CD14-positive monocyte (primary cell): ENCODE results near the gene DHX58. TPM values are rescaled to one million over a fixed set of nuclear protein-coding genes. Genes with fewer than 3 reads are reported as not detected.

ENCODE experiments used
- DNase-seq, 3 donors: peaks; one replicate each; pipeline ENCODE4 v3.0.0-alpha.2; 2011 to 2022
- H2AFZ ChIP-seq: 2 replicates; pipeline ENCODE4 v1.6.0; 2012; ENCODE audit warnings: mild to moderate bottlenecking, low read depth, low read length, inconsistent platforms; ENCODE audit not compliant: insufficient read depth, poor library complexity, severe bottlenecking
- H3K27ac ChIP-seq, 2 donors: 1 replicate in 1 of 2; 2 replicates in 1 of 2; pipeline ENCODE4 v1.5.1; 2012 to 2013; ENCODE audit warnings: low read length in 2 of 2, control low read depth in 1 of 2, inconsistent platforms in 1 of 2, low read depth in 1 of 2, mild to moderate bottlenecking in 1 of 2
- H3K27me3 ChIP-seq, 2 donors: one replicate each; pipeline versions ENCODE4 v1.6.0 to v1.6.1; 2011 to 2013; ENCODE audit warnings: low read length in 2 of 2; ENCODE audit not compliant: control insufficient read depth in 2 of 2, insufficient read depth in 2 of 2
- H3K36me3 ChIP-seq, 2 donors: replicated peaks in 1 of 2; 1 replicate in 1 of 2; 2 replicates in 1 of 2; pipeline versions ENCODE4 v1.5.1 to v1.6.1; 2012 to 2013; ENCODE audit warnings: low read length in 2 of 2, control low read depth in 1 of 2, inconsistent platforms in 1 of 2, mild to moderate bottlenecking in 1 of 2; ENCODE audit not compliant: insufficient read depth in 2 of 2, control insufficient read depth in 1 of 2
- H3K4me1 ChIP-seq, 2 donors: 1 replicate in 1 of 2; 2 replicates in 1 of 2; pipeline versions ENCODE4 v1.5.1 to v1.6.1; 2012 to 2013; ENCODE audit warnings: low read length in 2 of 2, control low read depth in 1 of 2, inconsistent platforms in 1 of 2, mild to moderate bottlenecking in 1 of 2, moderate library complexity in 1 of 2; ENCODE audit not compliant: insufficient read depth in 2 of 2, control insufficient read depth in 1 of 2
- H3K4me2 ChIP-seq: replicated peaks from 2 replicates; pipeline ENCODE3; 2012; ENCODE audit warnings: low read length, moderate library complexity, mild to moderate bottlenecking; ENCODE audit not compliant: poor library complexity, severe bottlenecking; ENCODE audit errors: extremely low read depth
- H3K4me3 ChIP-seq, 3 experiments: fragments of 200-600 bp in 1 of 3; sonication (generic) in 1 of 3; replicated peaks in 1 of 3; 1 replicate in 2 of 3; 2 replicates in 1 of 3; pipeline ENCODE4 v1.5.1; 2011 to 2013; ENCODE audit warnings: low read length in 3 of 3, mild to moderate bottlenecking in 3 of 3, control low read depth in 2 of 3, low read depth in 2 of 3, inconsistent platforms in 1 of 3, moderate library complexity in 1 of 3
- H3K79me2 ChIP-seq: 2 replicates; pipeline ENCODE4 v1.6.0; 2012; ENCODE audit warnings: mild to moderate bottlenecking, control low read depth, inconsistent platforms, low read length, moderate library complexity; ENCODE audit not compliant: insufficient read depth
- H3K9ac ChIP-seq: 2 replicates; pipeline ENCODE4 v1.6.0; 2017; ENCODE audit warnings: low read length, mild to moderate bottlenecking; ENCODE audit not compliant: insufficient read depth, poor library complexity, severe bottlenecking
- H3K9me3 ChIP-seq, 2 donors: replicated peaks in 1 of 2; 1 replicate in 1 of 2; 2 replicates in 1 of 2; pipeline versions ENCODE4 v1.5.1 to v1.6.1; 2012 to 2013; ENCODE audit warnings: low read length in 2 of 2, control low read depth in 1 of 2; ENCODE audit not compliant: control insufficient read depth in 1 of 2, insufficient read depth in 1 of 2
- H4K20me1 ChIP-seq: 2 replicates; pipeline ENCODE4 v1.6.0; 2012; ENCODE audit warnings: mild to moderate bottlenecking, low read length, control low read depth, moderate library complexity; ENCODE audit not compliant: insufficient read depth
- H3K27ac Mint-ChIP-seq, 7 donors: one replicate each; pipeline ENCODE4 v1.8.0; 2020; ENCODE audit warnings: mild to moderate bottlenecking in 7 of 7, mixed read lengths in 7 of 7, moderate library complexity in 6 of 7, inconsistent platforms in 2 of 7
- H3K27me3 Mint-ChIP-seq, 3 donors: one replicate each; pipeline ENCODE4 v1.8.0; 2021 to 2022; ENCODE audit warnings: low read depth in 3 of 3, mild to moderate bottlenecking in 3 of 3, mixed read lengths in 3 of 3, moderate library complexity in 3 of 3, inconsistent platforms in 1 of 3
- H3K36me3 Mint-ChIP-seq, 2 donors: one replicate each; pipeline ENCODE4 v1.8.0; 2020; ENCODE audit warnings: mixed read lengths in 2 of 2, inconsistent platforms in 1 of 2, mild to moderate bottlenecking in 1 of 2
- H3K4me1 Mint-ChIP-seq: one replicate; pipeline ENCODE4 v1.8.0; 2020; ENCODE audit warnings: mild to moderate bottlenecking, mixed read lengths
- H3K4me3 Mint-ChIP-seq, 2 donors: one replicate each; pipeline ENCODE4 v1.8.0; 2020; ENCODE audit warnings: mild to moderate bottlenecking in 2 of 2, mixed read lengths in 2 of 2, moderate library complexity in 1 of 2
- H3K9me3 Mint-ChIP-seq, 7 donors: one replicate each; pipeline ENCODE4 v1.8.0; 2020 to 2022; ENCODE audit warnings: mixed read lengths in 7 of 7, mild to moderate bottlenecking in 6 of 7, moderate library complexity in 6 of 7, inconsistent platforms in 2 of 7
- WGBS: methylation state at CpG from one replicate; pipeline ENCODE4 v1.1.5; 2013; ENCODE audit warnings: missing lambda C conversion rate; ENCODE audit not compliant: insufficient coverage; 5-methylcytosine and 5-hydroxymethylcytosine counted together
- intact Hi-C, 2 donors: fragments of 100-400 bp; cut with micrococcal nuclease; formaldehyde crosslinking; loops; one replicate each; pipeline versions ENCODE4 v1.15.0 to v1.15.1; 2023
- polyA plus RNA-seq, 3 donors: library from polyadenylated mRNA; depleted of rRNA in 1 of 3; unstranded in 2 of 3; stranded (reverse) in 1 of 3; fragments of 300-500 nt in 2 of 3; fragments of >200 nt in 1 of 3; fragmentation: Illumina TruSeq in 2 of 3; gene quantifications; 1 replicate in 2 of 3; 2 replicates in 1 of 3; pipeline ENCODE4 v1.2.3, GENCODE V29; 2012 to 2021
- TF ChIP-seq, protein P1 (sequence below): fragments of 200-600 bp; IDR thresholded peaks from one replicate; pipeline ENCODE4 v1.8.0; 2022; ENCODE audit warnings: antibody characterized with exemption, mild to moderate bottlenecking

The DHX58 gene
- polyA plus RNA-seq, 3 donors, result 13.2 to 46.7 (median 16.0) TPM

DNA sequence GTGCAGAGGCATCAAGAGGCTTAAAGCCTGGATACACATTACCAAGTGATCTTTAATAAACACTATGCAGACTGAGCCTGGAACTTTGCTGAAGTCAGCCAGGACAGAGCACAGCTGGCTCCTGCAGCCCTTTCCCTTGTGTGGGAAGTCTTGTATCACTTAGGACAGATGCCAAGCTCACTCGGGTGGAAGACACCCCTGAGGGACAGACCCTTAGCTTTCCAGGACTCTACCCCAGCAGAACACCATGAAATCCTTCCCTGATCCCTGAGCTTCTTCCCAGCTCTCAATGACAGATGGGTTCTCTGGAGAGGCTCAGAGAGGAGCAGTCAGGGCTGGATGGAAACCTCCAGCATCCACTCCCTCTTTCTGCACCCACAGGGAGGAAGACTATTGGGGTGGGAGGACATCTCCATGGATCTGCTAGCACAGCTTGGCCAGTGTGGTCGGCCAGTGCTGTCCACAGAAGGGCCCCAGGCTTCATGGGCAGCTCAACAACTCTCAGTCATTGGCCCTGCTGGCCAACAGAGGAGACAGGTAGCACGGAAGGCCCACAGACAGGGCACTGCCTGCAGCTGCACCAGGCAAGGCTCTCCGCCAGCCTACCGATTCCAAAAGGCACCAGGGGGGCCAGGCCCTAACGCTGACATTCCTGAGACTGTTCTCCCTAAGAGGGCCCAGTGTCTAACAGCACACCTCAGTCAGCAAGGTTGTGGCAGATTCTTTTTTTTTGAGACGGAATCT lies 26.4 kb upstream of the DHX58 start:
- Histone ChIP-seq H4K20me1 (peaks cover 97% of the 10 kb centered on the region), H2AFZ (no peak overlapping the region), H3K36me3 (peaks cover 25 to 83% of the 10 kb centered on the region in 2 donors), H3K79me2 (peaks cover 95% of the 10 kb centered on the region), H3K9ac (no peak overlapping the region), H3K4me3 (no peak overlapping the region), H3K27ac (peak overlapping the region in 1 of 2 donors; percentile 51), H3K27me3 (no peaks in the 10 kb centered on the region), H3K4me1 (peaks cover 29 to 45% of the 10 kb centered on the region in 2 donors), H3K9me3 (no peaks in the 10 kb centered on the region), H3K4me2 (no peak overlapping the region)
- WGBS, result 95% methylated on average over 6 of the region's 7 CpGs
- Mint-ChIP-seq H3K36me3 (peaks cover 22 to 67% of the 10 kb centered on the region in 2 donors), H3K27ac (peak overlapping the region in 4 of 7 donors; percentile 2 to 40 (median 26)), H3K4me1 (peaks cover 59% of the 10 kb centered on the region), H3K27me3 (no peaks in the 10 kb centered on the region), H3K4me3 (no peak overlapping the region), H3K9me3 (no peaks in the 10 kb centered on the region)
- TF ChIP-seq, protein P1, sequence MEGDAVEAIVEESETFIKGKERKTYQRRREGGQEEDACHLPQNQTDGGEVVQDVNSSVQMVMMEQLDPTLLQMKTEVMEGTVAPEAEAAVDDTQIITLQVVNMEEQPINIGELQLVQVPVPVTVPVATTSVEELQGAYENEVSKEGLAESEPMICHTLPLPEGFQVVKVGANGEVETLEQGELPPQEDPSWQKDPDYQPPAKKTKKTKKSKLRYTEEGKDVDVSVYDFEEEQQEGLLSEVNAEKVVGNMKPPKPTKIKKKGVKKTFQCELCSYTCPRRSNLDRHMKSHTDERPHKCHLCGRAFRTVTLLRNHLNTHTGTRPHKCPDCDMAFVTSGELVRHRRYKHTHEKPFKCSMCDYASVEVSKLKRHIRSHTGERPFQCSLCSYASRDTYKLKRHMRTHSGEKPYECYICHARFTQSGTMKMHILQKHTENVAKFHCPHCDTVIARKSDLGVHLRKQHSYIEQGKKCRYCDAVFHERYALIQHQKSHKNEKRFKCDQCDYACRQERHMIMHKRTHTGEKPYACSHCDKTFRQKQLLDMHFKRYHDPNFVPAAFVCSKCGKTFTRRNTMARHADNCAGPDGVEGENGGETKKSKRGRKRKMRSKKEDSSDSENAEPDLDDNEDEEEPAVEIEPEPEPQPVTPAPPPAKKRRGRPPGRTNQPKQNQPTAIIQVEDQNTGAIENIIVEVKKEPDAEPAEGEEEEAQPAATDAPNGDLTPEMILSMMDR, result no peak
- intact Hi-C loops, result no loop called here
- no peak for DNase-seq

DNA sequence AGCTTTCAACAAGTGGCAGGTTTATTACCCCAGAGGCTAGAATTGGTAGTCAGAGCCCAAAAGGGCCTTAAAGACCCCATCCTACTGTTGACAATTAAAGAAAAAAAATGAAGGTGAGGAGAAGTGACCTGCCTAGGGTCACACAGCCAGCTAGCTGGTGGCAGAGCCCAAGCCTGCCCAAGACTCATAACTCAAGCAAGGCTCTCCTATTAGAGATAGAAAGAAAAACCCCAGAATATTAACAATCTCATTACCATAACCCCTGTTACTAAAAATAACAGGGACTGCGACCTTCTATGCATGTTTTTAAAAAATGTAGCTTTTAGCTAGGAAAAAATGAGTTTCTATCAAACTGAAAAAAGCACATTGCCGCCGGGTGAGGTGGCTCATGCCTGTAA lies 24.1 kb upstream of the DHX58 start:
- no peak overlapping the region for H3K9ac ChIP-seq
- Mint-ChIP-seq H3K4me3 (no peak overlapping the region), H3K27me3 (no peaks in the 10 kb centered on the region), H3K4me1 (peaks cover 65% of the 10 kb centered on the region), H3K27ac (peak overlapping the region in 6 of 7 donors; percentile 63 to 94 (median 90)), H3K9me3 (no peaks in the 10 kb centered on the region), H3K36me3 (peaks cover 13 to 49% of the 10 kb centered on the region in 2 donors)
- H3K27me3 ChIP-seq, result no peaks in the 10 kb centered on the region
- DNase-seq, result no peak
- 100% methylated on average over 2 of the region's 3 CpGs for WGBS
- peaks cover 13 to 64% of the 10 kb centered on the region in 2 donors for H3K36me3 ChIP-seq
- H3K79me2 ChIP-seq, result peaks cover 91% of the 10 kb centered on the region
- H3K4me3 ChIP-seq, result peak overlapping the region in 1 of 3 experiments; percentile 37
- intact Hi-C loops, result no loop called here
- peak overlapping the region; percentile 52 for H3K4me2 ChIP-seq
- peak overlapping the region; percentile 59 to 84 for H3K27ac ChIP-seq
- TF ChIP-seq, protein P1, result no peak
- no peak overlapping the region for H2AFZ ChIP-seq
- no peaks in the 10 kb centered on the region for H3K9me3 ChIP-seq
- peaks cover 52 to 63% of the 10 kb centered on the region in 2 donors for H3K4me1 ChIP-seq
- peaks cover 97% of the 10 kb centered on the region for H4K20me1 ChIP-seq
